ENCODE measurements around the gene CEP128.

- TF ChIP-seq CTCF (tag by site-specific recombination; IDR thresholded peaks at IDR 0.05): no peak
- no peak for TF ChIP-seq ZNF776 (tag by site-specific recombination; IDR thresholded peaks at IDR 0.05; ENCODE audit: borderline replicate concordance)
- no peak for TF ChIP-seq ATF2 (tag by site-specific recombination; IDR thresholded peaks at IDR 0.05; ENCODE audit: low read depth)
- TF ChIP-seq ZNF501 (tag by site-specific recombination; IDR thresholded peaks at IDR 0.05): no peak
- no peak for TF ChIP-seq HOXD13 (CRISPR knock-in tag; IDR thresholded peaks at IDR 0.05; ENCODE audit: borderline replicate concordance)
- TF ChIP-seq ZBTB1 (tag by site-specific recombination; IDR thresholded peaks at IDR 0.05): no peak
- TF ChIP-seq YY1 (tag by site-specific recombination; IDR thresholded peaks at IDR 0.05): no peak
- TF ChIP-seq ZBTB49 (tag by site-specific recombination; IDR thresholded peaks at IDR 0.05; ENCODE audit: low read depth): no peak
- TF ChIP-seq ZNF223 (tag by site-specific recombination; IDR thresholded peaks at IDR 0.05): no peak
- no peak for TF ChIP-seq ZNF513 (tag by site-specific recombination; IDR thresholded peaks at IDR 0.05)
- TF ChIP-seq ZNF792 (tag by site-specific recombination; IDR thresholded peaks at IDR 0.05): no peak
- no peak for TF ChIP-seq ZNF626 (tag by site-specific recombination; IDR thresholded peaks at IDR 0.05)
- no peak for TF ChIP-seq OVOL3 (tag by site-specific recombination; IDR thresholded peaks at IDR 0.05)
- TF ChIP-seq ZNF114 (tag by site-specific recombination; IDR thresholded peaks at IDR 0.05): no peak
These were observed 370.6 kb downstream of the CEP128 start for GRCh38 chr14:80570930-80571298.

Data from HEK293 (cell line).